Natural killer cell (primary cell): Measurements from ENCODE around the gene FAP. TPM values are rescaled to one million over a fixed set of nuclear protein-coding genes. Genes with fewer than 3 reads are reported as not detected.

Experiments used
- ATAC-seq, 3 donors: fragments of 150-1000 bp in 2 of 3; fragments of 200-7000 bp in 1 of 3; cut with Tn5 transposase; 1 replicate in 1 of 3; 2 replicates in 2 of 3; pipeline ENCODE4 v1.10.0; 2021; ENCODE audit warnings: mild to moderate bottlenecking in 2 of 3, moderate library complexity in 2 of 3
- DNase-seq, 2 donors: peaks; one replicate each; pipeline versions ENCODE4 v3.0.0 to v3.0.0-alpha.2; 2013 to 2021; ENCODE audit warnings: mixed read lengths in 1 of 2
- H3K27ac ChIP-seq: one replicate; pipeline ENCODE4 v1.5.1; 2013; ENCODE audit warnings: mild to moderate bottlenecking, low read length
- H3K27me3 ChIP-seq: one replicate; pipeline ENCODE4 v1.6.1; 2013; ENCODE audit warnings: low read length; ENCODE audit not compliant: control insufficient read depth, insufficient read depth
- H3K36me3 ChIP-seq: one replicate; pipeline ENCODE4 v1.6.1; 2013; ENCODE audit warnings: low read length; ENCODE audit not compliant: control insufficient read depth, insufficient read depth
- H3K4me1 ChIP-seq: one replicate; pipeline ENCODE4 v1.6.1; 2013; ENCODE audit warnings: low read length; ENCODE audit not compliant: control insufficient read depth, insufficient read depth
- H3K4me3 ChIP-seq: one replicate; pipeline ENCODE4 v1.5.1; 2013; ENCODE audit warnings: low read length
- H3K9me3 ChIP-seq: one replicate; pipeline ENCODE4 v1.6.1; 2013; ENCODE audit warnings: low read length; ENCODE audit not compliant: control insufficient read depth, insufficient read depth
- H3K27ac Mint-ChIP-seq, 2 donors: one replicate each; pipeline ENCODE4 v1.8.0; 2022; ENCODE audit warnings: mild to moderate bottlenecking in 2 of 2, mixed read lengths in 2 of 2, moderate library complexity in 1 of 2
- H3K27me3 Mint-ChIP-seq, 2 donors: one replicate each; pipeline ENCODE4 v1.8.0; 2022; ENCODE audit warnings: low read depth in 2 of 2, mixed read lengths in 2 of 2
- H3K36me3 Mint-ChIP-seq: one replicate; pipeline ENCODE4 v1.8.0; 2022; ENCODE audit warnings: mixed read lengths
- H3K4me1 Mint-ChIP-seq, 2 donors: one replicate each; pipeline ENCODE4 v1.8.0; 2022; ENCODE audit warnings: mixed read lengths in 2 of 2
- H3K4me3 Mint-ChIP-seq: one replicate; pipeline ENCODE4 v1.8.0; 2022; ENCODE audit warnings: mild to moderate bottlenecking, moderate library complexity, mixed read lengths
- H3K9me3 Mint-ChIP-seq, 2 donors: one replicate each; pipeline ENCODE4 v1.8.0; 2022; ENCODE audit warnings: mixed read lengths in 2 of 2
- CTCF ChIP-seq: fragments of 200-600 bp; IDR thresholded peaks from one replicate; pipeline ENCODE4 v1.8.0; 2022; ENCODE audit warnings: antibody characterized with exemption
- WGBS: methylation state at CpG from one replicate; pipeline ENCODE4 v1.1.7; 2013; ENCODE audit warnings: missing lambda C conversion rate; ENCODE audit not compliant: insufficient coverage; 5-methylcytosine and 5-hydroxymethylcytosine counted together
- intact Hi-C: fragments of 100-400 bp; cut with micrococcal nuclease; formaldehyde crosslinking; loops from one replicate; pipeline ENCODE4 v1.14.2; 2022
- total RNA-seq, 4 donors: library from RNA; stranded (reverse); fragments of 120-200 nt in 1 of 4; gene quantifications; one replicate each; pipeline versions ENCODE4 v1.2.3 to v1.2.4, GENCODE V29; 2013 to 2022

FAP gene
- total RNA-seq, 3 donors from 2014 or later (not counting 1 experiment from before 2014, with no cell fraction given): not detected

DNA sequence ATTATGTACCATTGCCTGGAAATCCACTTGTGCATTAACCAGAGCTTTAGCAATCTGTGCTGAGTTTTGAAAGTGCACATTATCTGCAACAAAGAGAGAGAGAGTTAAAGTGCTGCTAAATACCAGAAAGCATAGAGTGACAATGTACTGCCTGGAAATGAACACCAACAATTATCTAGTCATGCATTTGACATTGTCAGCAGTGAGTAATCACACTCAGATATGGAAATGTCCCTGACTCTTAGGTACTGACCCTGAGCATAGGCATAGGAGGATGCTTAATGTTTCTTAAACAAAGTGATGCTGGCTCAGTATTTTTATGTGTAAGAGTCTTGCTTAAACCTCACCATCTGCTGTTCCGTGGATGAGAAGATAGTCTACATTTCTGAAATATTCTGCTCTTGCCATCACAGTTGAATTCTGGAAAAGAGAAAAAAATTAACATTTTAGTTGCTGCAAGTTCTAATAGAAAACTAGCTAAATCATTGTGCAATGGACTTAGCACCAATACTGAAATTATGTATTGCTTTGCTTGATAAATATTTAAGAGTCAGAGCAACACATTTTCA lies 70.4 kb downstream of the FAP start:
- Histone ChIP-seq H3K27me3 (no peaks in the 10 kb centered on the region), H3K4me3 (no peak overlapping the region), H3K9me3 (no peaks in the 10 kb centered on the region), H3K36me3 (no peaks in the 10 kb centered on the region), H3K4me1 (no peaks in the 10 kb centered on the region), H3K27ac (no peak overlapping the region)
- ATAC-seq (no peak), DNase-seq (no peak)
- Mint-ChIP-seq H3K27ac (no peak overlapping the region), H3K36me3 (no peaks in the 10 kb centered on the region), H3K4me3 (no peak overlapping the region), H3K9me3 (no peaks in the 10 kb centered on the region), H3K27me3 (peaks cover 9 to 23% of the 10 kb centered on the region in 2 donors), H3K4me1 (peaks cover 0 to 7% of the 10 kb centered on the region in 2 donors)
- WGBS: no CpG with 5 or more reads among the region's 1 CpG
- intact Hi-C loops: no loop called here
- no peak for TF ChIP-seq CTCF

DNA sequence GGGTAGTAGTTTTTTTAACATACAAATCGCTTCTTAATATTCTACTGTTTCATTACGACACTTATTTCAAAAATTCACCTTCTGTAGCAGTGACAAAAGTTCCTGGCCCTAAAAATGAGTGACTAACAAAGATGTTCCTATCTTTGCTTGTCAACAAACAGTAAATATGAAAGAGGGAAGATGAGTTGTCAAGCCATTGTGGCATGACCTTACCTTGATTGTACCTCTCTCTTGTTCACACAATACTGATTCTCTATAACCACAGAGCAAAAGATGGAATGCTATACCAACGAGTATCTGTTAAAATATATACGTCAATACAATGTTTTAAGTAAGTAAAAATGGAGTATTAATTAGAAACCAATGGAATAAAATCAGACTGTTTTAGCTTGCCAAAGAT lies 76.5 kb downstream of the FAP start:
- Histone ChIP-seq H3K9me3 (no peaks in the 10 kb centered on the region), H3K27ac (no peak overlapping the region), H3K4me3 (no peak overlapping the region), H3K27me3 (no peaks in the 10 kb centered on the region), H3K4me1 (no peaks in the 10 kb centered on the region), H3K36me3 (no peaks in the 10 kb centered on the region)
- Mint-ChIP-seq H3K4me3 (no peak overlapping the region), H3K9me3 (no peaks in the 10 kb centered on the region), H3K27me3 (peaks cover 8 to 30% of the 10 kb centered on the region in 2 donors), H3K4me1 (peaks cover 0 to 7% of the 10 kb centered on the region in 2 donors), H3K27ac (no peak overlapping the region), H3K36me3 (no peaks in the 10 kb centered on the region)
- ATAC-seq: no peak
- no peak for DNase-seq
- 95% methylated on average over 2 of the region's 4 CpGs for WGBS
- no peak for TF ChIP-seq CTCF
- intact Hi-C loops: no loop called here

GRCh38 chr2:162166174-162166573 lies 77.1 kb downstream of the FAP start:
- Mint-ChIP-seq H3K27me3 (peaks cover 8 to 30% of the 10 kb centered on the region in 2 donors), H3K9me3 (no peaks in the 10 kb centered on the region), H3K36me3 (no peaks in the 10 kb centered on the region), H3K4me1 (peaks cover 0 to 7% of the 10 kb centered on the region in 2 donors), H3K4me3 (no peak overlapping the region), H3K27ac (no peak overlapping the region)
- ATAC-seq: no peak
- Histone ChIP-seq H3K4me1 (no peaks in the 10 kb centered on the region), H3K27me3 (no peaks in the 10 kb centered on the region), H3K9me3 (no peaks in the 10 kb centered on the region), H3K4me3 (no peak overlapping the region), H3K27ac (no peak overlapping the region), H3K36me3 (no peaks in the 10 kb centered on the region)
- no peak for TF ChIP-seq CTCF
- intact Hi-C loops: no loop called here
- no peak for DNase-seq

- Histone ChIP-seq H3K36me3 (no peaks in the 10 kb centered on the region), H3K4me1 (no peaks in the 10 kb centered on the region), H3K27me3 (no peaks in the 10 kb centered on the region), H3K27ac (no peak overlapping the region), H3K4me3 (no peak overlapping the region), H3K9me3 (no peaks in the 10 kb centered on the region)
- Mint-ChIP-seq H3K27me3 (peaks cover 10 to 31% of the 10 kb centered on the region in 2 donors), H3K4me3 (no peak overlapping the region), H3K27ac (no peak overlapping the region), H3K36me3 (no peaks in the 10 kb centered on the region), H3K4me1 (no peaks in the 10 kb centered on the region), H3K9me3 (no peaks in the 10 kb centered on the region)
- intact Hi-C loops: no loop called here
- no peak for ATAC-seq
- TF ChIP-seq CTCF: no peak
- DNase-seq: no peak
- WGBS: 75% methylated on average over 1 of the region's 2 CpGs
Measured at GRCh38 chr2:162164802-162165201, 78.4 kb downstream of the FAP start.
